LNCaP clone FGC (cell line): ENCODE results near the gene MMP28.

ENCODE experiments used
- DNase-seq: peaks from one replicate; pipeline ENCODE4 v3.0.0-alpha.2; 2011; ENCODE audit warnings: low read depth
- H3K4me3 ChIP-seq: 2 replicates; pipeline ENCODE4 v1.5.1; 2011; ENCODE audit warnings: mild to moderate bottlenecking, low read depth, low read length, control low read depth
- TF ChIP-seq, protein P1 (sequence below): IDR thresholded peaks from 2 replicates; pipeline ENCODE4 v1.5.1; 2012; ENCODE audit warnings: mild to moderate bottlenecking; ENCODE audit not compliant: control insufficient read depth, insufficient read depth; ENCODE audit errors: extremely low read depth

The MMP28 gene

DNA sequence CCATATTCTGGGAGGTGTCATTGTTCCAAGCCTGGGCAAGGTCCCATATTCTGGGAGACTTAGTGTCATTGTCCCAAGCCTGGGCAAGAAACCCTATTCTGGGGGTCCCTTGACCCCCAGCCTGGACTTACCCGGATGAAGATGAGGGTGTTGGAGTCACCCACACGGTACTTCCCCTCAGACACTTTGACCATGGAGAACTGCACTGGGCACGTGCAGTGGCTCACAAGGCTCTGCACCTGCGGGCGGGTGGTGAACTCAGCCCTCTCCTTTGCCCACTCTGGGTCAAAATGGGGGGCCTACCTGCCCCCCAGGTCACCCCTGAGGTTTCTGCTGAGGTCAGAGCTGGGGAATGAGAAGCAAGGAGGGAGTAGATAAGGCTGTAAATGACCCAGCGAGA is 46.5 kb downstream of the MMP28 start:
- no peak for DNase-seq
- TF ChIP-seq, protein P1, sequence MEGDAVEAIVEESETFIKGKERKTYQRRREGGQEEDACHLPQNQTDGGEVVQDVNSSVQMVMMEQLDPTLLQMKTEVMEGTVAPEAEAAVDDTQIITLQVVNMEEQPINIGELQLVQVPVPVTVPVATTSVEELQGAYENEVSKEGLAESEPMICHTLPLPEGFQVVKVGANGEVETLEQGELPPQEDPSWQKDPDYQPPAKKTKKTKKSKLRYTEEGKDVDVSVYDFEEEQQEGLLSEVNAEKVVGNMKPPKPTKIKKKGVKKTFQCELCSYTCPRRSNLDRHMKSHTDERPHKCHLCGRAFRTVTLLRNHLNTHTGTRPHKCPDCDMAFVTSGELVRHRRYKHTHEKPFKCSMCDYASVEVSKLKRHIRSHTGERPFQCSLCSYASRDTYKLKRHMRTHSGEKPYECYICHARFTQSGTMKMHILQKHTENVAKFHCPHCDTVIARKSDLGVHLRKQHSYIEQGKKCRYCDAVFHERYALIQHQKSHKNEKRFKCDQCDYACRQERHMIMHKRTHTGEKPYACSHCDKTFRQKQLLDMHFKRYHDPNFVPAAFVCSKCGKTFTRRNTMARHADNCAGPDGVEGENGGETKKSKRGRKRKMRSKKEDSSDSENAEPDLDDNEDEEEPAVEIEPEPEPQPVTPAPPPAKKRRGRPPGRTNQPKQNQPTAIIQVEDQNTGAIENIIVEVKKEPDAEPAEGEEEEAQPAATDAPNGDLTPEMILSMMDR, result no peak
- no peak overlapping the region for H3K4me3 ChIP-seq

DNA sequence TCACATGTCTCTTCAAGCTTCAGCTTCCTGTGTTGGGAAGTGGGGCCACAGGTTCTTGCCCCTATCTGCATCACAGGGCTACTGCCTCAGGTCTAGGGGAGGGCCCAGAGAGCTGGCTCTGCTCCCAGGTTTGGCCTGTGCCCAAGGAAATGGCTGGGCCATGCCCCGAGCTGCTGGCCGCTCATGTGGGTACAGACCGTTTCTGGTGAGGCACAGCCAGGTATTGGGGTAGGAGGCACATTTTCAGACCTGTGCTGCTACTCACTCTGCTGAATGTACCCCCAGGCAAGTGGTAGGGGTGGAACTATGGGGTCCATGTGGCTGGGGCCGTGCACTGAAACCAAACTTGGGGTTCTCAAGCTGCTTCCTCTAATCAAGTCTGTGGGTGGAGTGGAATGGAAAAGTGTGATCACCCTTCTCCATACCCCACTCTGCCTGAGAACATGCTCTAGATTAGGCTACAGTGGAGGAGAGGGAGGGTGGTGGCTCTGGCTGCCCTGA is 47.0 kb downstream of the MMP28 start:
- TF ChIP-seq, protein P1, result no peak
- H3K4me3 ChIP-seq, result no peak overlapping the region
- DNase-seq, result no peak

DNA sequence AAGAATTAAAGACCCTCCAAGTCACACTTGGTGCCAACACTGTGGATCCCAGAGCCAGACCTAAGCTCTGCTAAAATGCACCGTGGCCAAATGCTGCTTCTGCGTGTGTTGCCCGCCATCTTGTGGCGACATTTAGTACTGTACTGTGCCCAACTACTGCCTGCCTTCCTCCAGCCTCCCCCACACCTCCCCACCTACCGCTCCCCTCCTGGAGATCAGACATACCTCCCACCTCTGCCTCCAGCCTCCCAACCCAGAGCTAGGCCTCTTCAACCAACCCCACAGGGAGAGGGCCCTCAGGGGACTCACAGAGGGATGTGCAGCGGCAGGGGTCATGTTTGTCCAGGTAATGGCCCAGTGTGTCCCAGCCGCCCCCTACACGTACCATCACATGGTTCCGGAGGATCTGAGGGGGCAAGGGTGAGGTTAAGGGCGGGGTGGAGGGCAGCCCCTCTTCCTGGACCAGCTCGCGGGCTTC is 47.9 kb downstream of the MMP28 start:
- TF ChIP-seq, protein P1, result peak; percentile 99
- no peak overlapping the region for H3K4me3 ChIP-seq
- peak; percentile 42 for DNase-seq

DNA sequence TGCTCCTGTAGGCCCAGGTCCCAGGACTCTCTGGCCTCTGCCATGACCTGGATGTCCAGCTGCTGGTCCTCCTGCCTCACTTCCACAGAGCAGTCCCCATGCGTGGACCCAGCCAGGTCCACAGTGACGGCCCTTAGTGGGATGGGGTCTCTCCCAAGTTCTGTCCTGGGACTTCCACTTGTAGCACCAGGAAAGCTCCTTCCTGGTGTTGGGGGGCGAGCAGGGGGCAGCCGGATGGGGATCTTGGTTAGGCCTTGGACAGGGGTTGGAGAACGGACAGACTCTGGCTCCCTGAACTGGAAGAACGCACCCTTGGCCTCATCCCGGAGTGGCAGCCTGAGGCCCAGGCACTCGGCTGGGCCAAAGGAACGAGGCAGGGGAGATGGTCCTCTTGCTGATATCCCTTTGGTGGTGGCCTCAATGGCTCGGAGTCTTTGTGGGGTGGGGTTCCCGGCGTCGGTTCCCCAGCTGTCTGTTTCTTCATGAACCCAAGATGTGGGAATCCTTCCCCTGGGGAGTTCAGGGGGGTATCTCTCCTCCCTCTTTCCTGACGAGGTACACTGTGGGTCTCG is 49.6 kb downstream of the MMP28 start:
- TF ChIP-seq, protein P1, result no peak
- H3K4me3 ChIP-seq, result no peak overlapping the region
- no peak for DNase-seq

DNA sequence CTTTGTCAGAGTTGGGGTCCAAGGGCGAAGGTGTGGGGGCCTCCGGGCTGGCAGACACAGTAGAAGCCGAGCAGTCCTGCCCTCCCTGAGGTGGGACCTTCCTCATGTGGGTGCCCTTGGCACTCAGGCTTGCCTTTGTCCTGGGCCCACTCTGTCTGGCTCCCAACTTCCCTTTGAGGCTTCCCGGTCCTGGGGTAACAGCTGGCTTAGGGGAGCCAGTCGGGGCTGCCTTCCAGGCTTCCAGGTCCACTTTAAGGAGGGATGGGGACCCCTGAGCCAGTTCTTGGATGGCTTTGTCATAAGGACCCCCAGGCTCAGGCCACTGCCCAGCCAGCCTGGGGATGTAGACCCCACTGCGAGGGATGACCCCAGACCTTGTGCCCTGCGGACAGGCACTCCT is 50.2 kb downstream of the MMP28 start:
- TF ChIP-seq, protein P1, result no peak
- no peak for DNase-seq
- H3K4me3 ChIP-seq, result no peak overlapping the region

DNA sequence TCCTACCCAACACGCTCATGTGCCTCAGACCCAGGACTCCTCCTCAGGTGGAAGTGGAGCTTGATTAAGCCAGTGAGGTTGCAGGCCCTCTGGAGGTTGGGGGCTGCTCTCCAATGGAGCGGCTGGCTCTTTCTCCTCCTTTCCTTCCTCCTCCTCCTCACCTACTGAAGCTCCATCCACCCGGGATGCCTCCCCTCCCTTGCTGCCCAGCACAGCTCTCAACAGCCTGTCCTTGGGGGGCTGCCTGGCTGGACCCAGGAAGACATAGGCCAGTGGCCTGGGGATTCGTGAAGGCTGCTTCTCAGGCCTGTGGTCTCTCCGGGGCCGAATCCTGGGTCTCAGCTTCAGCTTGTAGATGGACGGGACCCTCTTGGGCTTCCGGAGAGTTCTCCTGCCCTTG is 50.6 kb downstream of the MMP28 start:
- no peak for DNase-seq
- H3K4me3 ChIP-seq, result no peak overlapping the region
- TF ChIP-seq, protein P1, result no peak
